WERI-Rb-1 (cell line): Measurements from ENCODE around the gene DDX52.
"Not testable (repeated sequence)": the region's sequence is repeated elsewhere in the genome, so short reads cannot be mapped to it uniquely, and the experiment has no call there.

Experiments
- DNase-seq: peaks from one replicate; pipeline ENCODE4 v3.0.0-alpha.2; 2020
- H3K27ac ChIP-seq: fragments of 250-450 bp; sonication (Bioruptor Pico); 2 replicates; pipeline ENCODE4 v1.5.1; 2020; ENCODE audit warnings: mild to moderate bottlenecking, moderate library complexity
- H3K27me3 ChIP-seq: fragments of 250-450 bp; sonication (Bioruptor Pico); 2 replicates; pipeline ENCODE4 v1.5.1; 2021; ENCODE audit warnings: mild to moderate bottlenecking, low read depth, moderate library complexity; ENCODE audit not compliant: insufficient read depth, severe bottlenecking
- H3K36me3 ChIP-seq: fragments of 250-450 bp; sonication (Bioruptor Pico); 2 replicates; pipeline ENCODE4 v1.5.1; 2020; ENCODE audit warnings: mild to moderate bottlenecking, moderate library complexity
- H3K4me3 ChIP-seq: 2 replicates; pipeline ENCODE4 v1.5.1; 2011; ENCODE audit warnings: low read depth, mild to moderate bottlenecking, control low read depth, low read length
- H3K9me3 ChIP-seq: fragments of 250-450 bp; sonication (Bioruptor Pico); 2 replicates; pipeline ENCODE4 v1.5.1; 2021; ENCODE audit warnings: mild to moderate bottlenecking, moderate library complexity; ENCODE audit not compliant: severe bottlenecking
- TF ChIP-seq, protein P1 (sequence below): IDR thresholded peaks from 2 replicates; pipeline ENCODE4 v1.5.1; 2011; ENCODE audit warnings: low read depth, mild to moderate bottlenecking, control low read depth, inconsistent platforms, low read length

DDX52 gene, protein sequence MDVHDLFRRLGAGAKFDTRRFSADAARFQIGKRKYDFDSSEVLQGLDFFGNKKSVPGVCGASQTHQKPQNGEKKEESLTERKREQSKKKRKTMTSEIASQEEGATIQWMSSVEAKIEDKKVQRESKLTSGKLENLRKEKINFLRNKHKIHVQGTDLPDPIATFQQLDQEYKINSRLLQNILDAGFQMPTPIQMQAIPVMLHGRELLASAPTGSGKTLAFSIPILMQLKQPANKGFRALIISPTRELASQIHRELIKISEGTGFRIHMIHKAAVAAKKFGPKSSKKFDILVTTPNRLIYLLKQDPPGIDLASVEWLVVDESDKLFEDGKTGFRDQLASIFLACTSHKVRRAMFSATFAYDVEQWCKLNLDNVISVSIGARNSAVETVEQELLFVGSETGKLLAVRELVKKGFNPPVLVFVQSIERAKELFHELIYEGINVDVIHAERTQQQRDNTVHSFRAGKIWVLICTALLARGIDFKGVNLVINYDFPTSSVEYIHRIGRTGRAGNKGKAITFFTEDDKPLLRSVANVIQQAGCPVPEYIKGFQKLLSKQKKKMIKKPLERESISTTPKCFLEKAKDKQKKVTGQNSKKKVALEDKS

DNA sequence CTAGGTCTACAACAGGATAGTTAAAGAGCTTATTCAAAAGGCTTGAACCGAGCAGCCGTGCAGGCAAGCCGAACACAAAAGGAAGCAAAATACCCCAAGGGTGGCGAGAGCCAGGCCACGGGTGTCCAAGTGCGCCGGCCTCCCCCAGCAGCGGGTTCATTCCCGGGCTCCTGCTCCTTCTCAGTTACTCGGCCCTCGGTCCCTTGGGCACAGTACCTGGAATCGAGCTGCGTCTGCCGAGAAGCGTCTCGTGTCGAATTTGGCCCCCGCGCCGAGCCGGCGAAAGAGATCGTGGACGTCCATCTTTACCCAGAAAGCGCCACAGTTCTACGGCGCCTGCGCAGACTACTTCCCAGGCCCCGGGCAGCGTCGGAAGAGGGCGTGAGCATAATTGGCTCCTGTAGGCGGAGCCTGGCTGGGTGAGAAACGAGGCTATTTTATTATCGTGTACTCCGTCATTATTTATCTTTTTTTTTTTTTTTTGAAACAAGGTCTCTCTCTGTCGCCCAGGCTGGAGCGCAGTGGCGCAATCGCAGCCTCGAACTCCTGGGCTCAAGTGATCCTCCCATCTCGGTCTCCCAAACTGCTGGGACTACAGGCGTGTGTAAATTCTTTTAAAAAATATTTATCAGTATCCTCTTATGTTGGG, at the start of gene DDX52:
TSS of gene DDX52 (minus strand) at position 329 of the 649 bp plus-strand sequence. CDS start at position 303, 26 bp downstream.
- DNase-seq = peak; percentile 88
- Histone ChIP-seq H3K27me3 (no peaks in the 10 kb centered on the region), H3K36me3 (peaks cover 32% of the 10 kb centered on the region), H3K9me3 (no peaks in the 10 kb centered on the region), H3K4me3 (peak within 1 kb of the TSS; percentile 95), H3K27ac (peak within 1 kb of the TSS; percentile 84)
- TF ChIP-seq, protein P1, sequence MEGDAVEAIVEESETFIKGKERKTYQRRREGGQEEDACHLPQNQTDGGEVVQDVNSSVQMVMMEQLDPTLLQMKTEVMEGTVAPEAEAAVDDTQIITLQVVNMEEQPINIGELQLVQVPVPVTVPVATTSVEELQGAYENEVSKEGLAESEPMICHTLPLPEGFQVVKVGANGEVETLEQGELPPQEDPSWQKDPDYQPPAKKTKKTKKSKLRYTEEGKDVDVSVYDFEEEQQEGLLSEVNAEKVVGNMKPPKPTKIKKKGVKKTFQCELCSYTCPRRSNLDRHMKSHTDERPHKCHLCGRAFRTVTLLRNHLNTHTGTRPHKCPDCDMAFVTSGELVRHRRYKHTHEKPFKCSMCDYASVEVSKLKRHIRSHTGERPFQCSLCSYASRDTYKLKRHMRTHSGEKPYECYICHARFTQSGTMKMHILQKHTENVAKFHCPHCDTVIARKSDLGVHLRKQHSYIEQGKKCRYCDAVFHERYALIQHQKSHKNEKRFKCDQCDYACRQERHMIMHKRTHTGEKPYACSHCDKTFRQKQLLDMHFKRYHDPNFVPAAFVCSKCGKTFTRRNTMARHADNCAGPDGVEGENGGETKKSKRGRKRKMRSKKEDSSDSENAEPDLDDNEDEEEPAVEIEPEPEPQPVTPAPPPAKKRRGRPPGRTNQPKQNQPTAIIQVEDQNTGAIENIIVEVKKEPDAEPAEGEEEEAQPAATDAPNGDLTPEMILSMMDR = no peak

DNA sequence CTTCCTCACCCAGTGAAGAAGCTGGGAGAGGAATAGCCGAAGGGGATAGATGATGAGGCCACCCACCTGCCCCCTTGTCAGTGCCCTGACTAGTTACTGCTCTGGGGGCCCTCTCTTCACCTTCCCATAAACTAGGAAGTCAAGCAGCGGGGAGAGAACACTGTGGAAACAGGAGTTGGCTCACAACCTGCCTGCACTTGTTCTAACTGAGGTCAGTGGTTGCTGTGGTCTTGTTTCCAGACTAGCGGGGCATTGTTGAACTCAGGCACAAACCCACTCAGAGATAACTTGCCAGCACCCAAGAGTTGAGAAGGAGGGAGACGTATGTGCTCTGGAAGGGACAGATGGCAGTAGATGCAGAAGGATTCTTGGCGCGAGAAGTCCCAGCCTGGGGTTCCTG, 48.6 kb upstream of the DDX52 start:
- peak; percentile 74 for DNase-seq
- Histone ChIP-seq H3K27me3 (no peaks in the 10 kb centered on the region), H3K36me3 (no peaks in the 10 kb centered on the region), H3K4me3 (no peak overlapping the region), H3K27ac (peak overlapping the region; percentile 61), H3K9me3 (no peaks in the 10 kb centered on the region)
- TF ChIP-seq, protein P1 = no peak

DNA sequence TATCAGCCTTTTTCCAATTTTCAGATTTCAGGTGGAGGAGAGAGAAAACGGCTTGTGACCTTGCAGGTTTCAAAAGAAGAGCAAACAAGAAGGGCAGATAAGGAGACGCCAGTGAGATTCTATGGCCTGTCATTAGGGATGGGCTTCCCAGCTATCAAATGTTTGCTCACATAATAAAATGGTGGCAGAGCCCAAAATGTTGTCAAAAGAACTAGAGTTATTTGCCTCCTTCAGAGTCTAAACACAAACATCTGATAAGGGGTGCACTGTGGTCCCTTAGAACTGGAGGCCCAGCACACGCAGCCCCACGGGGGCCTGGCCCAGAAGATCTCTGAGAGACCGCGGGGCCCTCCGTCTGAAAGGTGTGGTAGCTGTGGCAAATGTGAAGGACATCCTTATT, 46.1 kb upstream of the DDX52 start:
- Histone ChIP-seq H3K27me3 (no peaks in the 10 kb centered on the region), H3K36me3 (no peaks in the 10 kb centered on the region), H3K9me3 (no peaks in the 10 kb centered on the region), H3K4me3 (no peak overlapping the region), H3K27ac (no peak overlapping the region)
- TF ChIP-seq, protein P1 = no peak
- no peak for DNase-seq

DNA sequence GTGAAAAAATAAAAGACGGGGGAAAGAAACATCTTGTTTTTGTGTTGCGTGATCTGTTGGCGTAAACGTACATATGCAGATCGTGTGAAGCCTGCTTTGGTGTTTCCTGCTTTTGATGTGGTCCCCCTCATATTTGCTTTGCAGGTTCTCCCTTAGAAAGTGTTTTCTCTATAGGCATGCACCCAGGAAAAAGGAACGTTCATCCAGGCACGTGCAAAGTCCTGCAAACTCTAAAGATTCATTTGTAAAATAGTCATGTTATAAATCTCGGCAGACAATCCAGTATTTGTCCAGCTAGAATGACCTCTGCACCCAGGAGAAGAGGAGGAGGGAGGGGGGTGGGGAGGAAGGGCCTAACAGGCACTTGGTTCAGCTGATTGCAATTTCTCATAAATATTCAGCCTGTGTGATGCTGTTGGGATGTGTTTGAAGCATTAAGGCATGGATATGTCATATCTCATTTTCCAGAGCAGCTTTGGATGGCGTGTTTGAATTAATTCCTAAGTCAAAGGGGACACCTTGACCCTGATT, 40.3 kb upstream of the DDX52 start:
- DNase-seq = no peak
- H3K36me3 ChIP-seq = no peaks in the 10 kb centered on the region
- no peaks in the 10 kb centered on the region for H3K27me3 ChIP-seq
- peaks cover 3% of the 10 kb centered on the region for H3K9me3 ChIP-seq
- TF ChIP-seq, protein P1 = no peak
- no peak overlapping the region for H3K4me3 ChIP-seq
- H3K27ac ChIP-seq = no peak overlapping the region

DNA sequence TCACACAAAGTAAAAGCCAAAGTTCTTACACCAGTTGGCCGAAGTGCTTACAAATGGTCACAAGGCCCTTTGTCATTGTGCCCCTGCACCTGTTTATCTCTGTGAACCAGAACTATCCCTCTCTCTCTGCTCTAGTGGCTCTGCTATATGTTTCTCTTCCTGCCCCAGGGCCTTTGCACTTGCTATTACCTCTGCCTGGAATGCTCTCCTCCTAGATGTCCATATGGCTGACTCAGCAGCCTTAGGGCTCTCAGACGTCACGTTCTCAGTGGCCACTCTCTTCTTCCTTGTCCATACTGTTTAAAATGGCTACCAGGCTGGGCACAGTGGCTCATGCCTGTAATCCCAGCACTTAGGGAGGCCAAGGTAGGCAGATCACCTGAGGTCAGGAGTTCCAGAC, 38.8 kb upstream of the DDX52 start:
- TF ChIP-seq, protein P1 = no peak
- Histone ChIP-seq H3K27ac (no peak overlapping the region), H3K27me3 (no peaks in the 10 kb centered on the region), H3K4me3 (no peak overlapping the region), H3K9me3 (peaks cover 5% of the 10 kb centered on the region), H3K36me3 (no peaks in the 10 kb centered on the region)
- no peak for DNase-seq

DNA sequence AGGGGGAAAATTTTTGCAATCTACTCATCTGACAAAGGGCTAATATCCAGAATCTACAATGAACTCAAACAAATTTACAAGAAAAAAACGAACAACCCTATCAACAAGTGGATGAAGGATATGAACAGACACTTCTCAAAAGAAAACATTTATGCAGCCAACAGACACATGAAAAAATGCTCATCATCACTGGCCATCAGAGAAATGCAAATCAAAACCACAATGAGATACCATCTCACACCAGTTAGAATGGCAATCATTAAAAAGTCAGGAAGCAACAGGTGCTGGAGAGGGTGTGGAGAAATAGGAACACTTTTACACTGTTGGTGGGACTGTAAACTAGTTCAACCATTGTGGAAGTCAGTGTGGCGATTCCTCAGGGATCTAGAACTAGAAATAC, 36.7 kb upstream of the DDX52 start:
- not testable (repeated sequence) for H3K4me3 ChIP-seq

More for the DNA sequence above, 36.7 kb upstream of the DDX52 start:
- H3K27ac ChIP-seq, H3K27me3 ChIP-seq, DNase-seq, H3K36me3 ChIP-seq, H3K9me3 ChIP-seq: not testable (repeated sequence)
